ENCODE data around the gene KIF1B. TPM values are rescaled to one million over a fixed set of nuclear protein-coding genes. Genes with fewer than 3 reads are reported as not detected.
A peak's percentile ranks its signal among the peaks of the same experiment; 100 is the strongest.

KIF1B gene
- total RNA-seq, 5 donors from 2014 or later (not counting 1 experiment from before 2014, with no cell fraction given): 10.3 to 15.3 (median 13.8) TPM

- Histone ChIP-seq H3K36me3 (ENCODE audit: control insufficient read depth in 2 of 2, extremely low read depth in 1 of 2, insufficient read depth in 1 of 2, low read length in 1 of 2) (peaks cover 0 to 7% of the 10 kb centered on the region in 2 donors), H3K4me3 (ENCODE audit: control insufficient read depth in 1 of 2, extremely low read depth in 1 of 2, low read length in 1 of 2) (no peak overlapping the region), H3K4me1 (ENCODE audit: control insufficient read depth in 1 of 2, extremely low read depth in 1 of 2, insufficient read depth in 2 of 2, low read length in 2 of 2) (no peaks in the 10 kb centered on the region), H3K9me3 (no peaks in the 10 kb centered on the region), H3K27me3 (replicated peaks in 1 of 2; ENCODE audit: control insufficient read depth in 2 of 2, extremely low read depth in 1 of 2, insufficient read depth in 2 of 2, low read length in 1 of 2) (no peaks in the 10 kb centered on the region), H3K27ac (ENCODE audit: low read length) (no peak overlapping the region)
- no peak for ATAC-seq (replicated peaks in 1 of 4)
- no peak overlapping the region for H3K4me3 Mint-ChIP-seq
- peaks cover 41% of the 10 kb centered on the region for H3K36me3 Mint-ChIP-seq
- no peaks in the 10 kb centered on the region for H3K27me3 Mint-ChIP-seq
- WGBS (ENCODE audit: insufficient coverage): 95% methylated on average over 4 of the region's 6 CpGs
- ChIA-PET POLR2A (no interaction called here), CTCF (no interaction called here)
- no peak overlapping the region for H3K27ac Mint-ChIP-seq
- no peak for DNase-seq
- peaks cover 0 to 16% (median 2%) of the 10 kb centered on the region in 3 donors for H3K4me1 Mint-ChIP-seq
- H3K9me3 Mint-ChIP-seq: no peaks in the 10 kb centered on the region
Observed at GRCh38 chr1:10328180-10328963, 118.0 kb downstream of the KIF1B start.

DNA sequence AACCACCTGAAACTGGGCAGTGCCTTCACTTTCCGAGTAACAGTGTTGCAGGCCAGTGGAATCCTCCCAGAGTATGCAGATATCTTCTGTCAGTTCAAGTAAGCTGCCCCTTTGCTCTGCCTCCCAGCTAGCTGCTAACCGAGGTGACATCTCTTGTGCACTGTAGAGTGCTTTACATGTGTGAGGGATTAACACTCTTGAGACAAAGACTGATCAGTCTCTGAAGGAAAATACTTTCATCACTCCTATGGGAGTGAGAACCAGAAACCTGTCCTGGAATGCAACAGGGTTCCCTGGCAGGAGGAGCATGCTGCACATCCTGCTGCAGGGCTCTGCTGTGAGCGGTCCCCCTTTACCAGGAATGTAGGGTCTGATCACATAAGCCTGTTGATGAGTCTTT is 127.1 kb downstream of the KIF1B start:
- H3K27me3 ChIP-seq (replicated peaks in 1 of 2; ENCODE audit: control insufficient read depth in 2 of 2, extremely low read depth in 1 of 2, insufficient read depth in 2 of 2, low read length in 1 of 2): no peaks in the 10 kb centered on the region
- Mint-ChIP-seq H3K4me1 (no peaks in the 10 kb centered on the region), H3K9me3 (no peaks in the 10 kb centered on the region), H3K27me3 (no peaks in the 10 kb centered on the region), H3K27ac (no peak overlapping the region), H3K4me3 (no peak overlapping the region), H3K36me3 (peaks cover 55% of the 10 kb centered on the region)
- ATAC-seq (replicated peaks in 1 of 4) (no peak), DNase-seq (no peak)
- no peaks in the 10 kb centered on the region for H3K9me3 ChIP-seq
- H3K4me1 ChIP-seq (ENCODE audit: control insufficient read depth in 1 of 2, extremely low read depth in 1 of 2, insufficient read depth in 2 of 2, low read length in 2 of 2): no peaks in the 10 kb centered on the region
- no peak overlapping the region for H3K27ac ChIP-seq (ENCODE audit: low read length)
- ChIA-PET POLR2A (no interaction called here), CTCF (no interaction called here)
- H3K36me3 ChIP-seq (ENCODE audit: control insufficient read depth in 2 of 2, extremely low read depth in 1 of 2, insufficient read depth in 1 of 2, low read length in 1 of 2): peaks cover 7 to 22% of the 10 kb centered on the region in 2 donors
- 85% methylated on average over 2 of the region's 3 CpGs for WGBS (ENCODE audit: insufficient coverage)
- no peak overlapping the region for H3K4me3 ChIP-seq (ENCODE audit: control insufficient read depth in 1 of 2, extremely low read depth in 1 of 2, low read length in 1 of 2)

DNA sequence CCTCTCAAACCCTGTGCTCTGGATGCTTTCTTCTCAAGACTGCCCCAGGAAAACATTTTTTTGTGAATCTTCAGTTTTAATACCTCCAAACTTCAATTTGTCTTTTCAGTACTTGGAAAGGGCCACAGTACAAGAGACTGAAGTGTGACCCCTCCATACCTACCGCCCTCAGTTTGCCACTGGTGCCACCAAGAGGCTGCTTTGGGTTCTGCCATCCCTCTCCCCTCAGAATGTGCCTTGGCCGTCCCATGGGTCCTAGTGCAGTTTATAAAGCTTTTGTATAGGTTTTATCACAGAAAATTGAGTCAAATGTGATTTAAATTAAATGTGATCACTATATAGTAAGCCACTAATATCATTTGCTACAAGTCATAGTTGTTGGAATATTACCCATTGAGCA is 127.7 kb downstream of the KIF1B start:
- no peaks in the 10 kb centered on the region for H3K4me1 Mint-ChIP-seq
- DNase-seq: peak in 24 of 35 experiments; percentile 2 to 48 (median 10)
- H3K36me3 Mint-ChIP-seq: peaks cover 59% of the 10 kb centered on the region

GRCh38 chr1:10338611-10339010 is 128.2 kb downstream of the KIF1B start:
- no peaks in the 10 kb centered on the region for H3K4me1 ChIP-seq (ENCODE audit: control insufficient read depth in 1 of 2, extremely low read depth in 1 of 2, insufficient read depth in 2 of 2, low read length in 2 of 2)
- Mint-ChIP-seq H3K9me3 (no peaks in the 10 kb centered on the region), H3K27ac (no peak overlapping the region), H3K27me3 (no peaks in the 10 kb centered on the region), H3K4me1 (no peaks in the 10 kb centered on the region), H3K4me3 (no peak overlapping the region), H3K36me3 (peaks cover 61% of the 10 kb centered on the region)
- no peaks in the 10 kb centered on the region for H3K27me3 ChIP-seq (replicated peaks in 1 of 2; ENCODE audit: control insufficient read depth in 2 of 2, extremely low read depth in 1 of 2, insufficient read depth in 2 of 2, low read length in 1 of 2)
- H3K9me3 ChIP-seq: no peaks in the 10 kb centered on the region
- POLR2A ChIA-PET: no interaction called here
- no peak overlapping the region for H3K4me3 ChIP-seq (ENCODE audit: control insufficient read depth in 1 of 2, extremely low read depth in 1 of 2, low read length in 1 of 2)
- CTCF ChIA-PET: interaction anchor here in 1 of 2 donors (0.6 kb wide), 1 partner anchor 130 kb away, joined by 3 read pairs; no protein-coding TSS in a partner anchor
- no peak for DNase-seq
- ATAC-seq (replicated peaks in 1 of 4): no peak
- no peak overlapping the region for H3K27ac ChIP-seq (ENCODE audit: low read length)
- peaks cover 7 to 26% of the 10 kb centered on the region in 2 donors for H3K36me3 ChIP-seq (ENCODE audit: control insufficient read depth in 2 of 2, extremely low read depth in 1 of 2, insufficient read depth in 1 of 2, low read length in 1 of 2)
- 83% methylated on average over 2 of the region's 6 CpGs for WGBS (ENCODE audit: insufficient coverage)

More for the DNA sequence above, 127.7 kb downstream of the KIF1B start:
- Mint-ChIP-seq H3K27me3 (no peaks in the 10 kb centered on the region), H3K27ac (no peak overlapping the region), H3K9me3 (no peaks in the 10 kb centered on the region), H3K4me3 (no peak overlapping the region)
- Histone ChIP-seq H3K4me3 (ENCODE audit: control insufficient read depth in 1 of 2, extremely low read depth in 1 of 2, low read length in 1 of 2) (no peak overlapping the region), H3K27ac (ENCODE audit: low read length) (no peak overlapping the region), H3K27me3 (replicated peaks in 1 of 2; ENCODE audit: control insufficient read depth in 2 of 2, extremely low read depth in 1 of 2, insufficient read depth in 2 of 2, low read length in 1 of 2) (no peaks in the 10 kb centered on the region), H3K4me1 (ENCODE audit: control insufficient read depth in 1 of 2, extremely low read depth in 1 of 2, insufficient read depth in 2 of 2, low read length in 2 of 2) (no peaks in the 10 kb centered on the region), H3K36me3 (ENCODE audit: control insufficient read depth in 2 of 2, extremely low read depth in 1 of 2, insufficient read depth in 1 of 2, low read length in 1 of 2) (peaks cover 7 to 25% of the 10 kb centered on the region in 2 donors), H3K9me3 (no peaks in the 10 kb centered on the region)
- no CpG with 5 or more reads among the region's 2 CpGs for WGBS (ENCODE audit: insufficient coverage)
- ChIA-PET POLR2A (no interaction called here), CTCF (interaction anchor here in 1 of 2 donors (0.6 kb wide), 1 partner anchor 129 kb away, joined by 3 read pairs; no protein-coding TSS in a partner anchor)
- peak in 2 of 4 experiments; percentile 58 to 60 for ATAC-seq (replicated peaks in 1 of 4)

GRCh38 chr1:10339036-10339567 is 128.7 kb downstream of the KIF1B start:
- Histone ChIP-seq H3K9me3 (no peaks in the 10 kb centered on the region), H3K36me3 (ENCODE audit: control insufficient read depth in 2 of 2, extremely low read depth in 1 of 2, insufficient read depth in 1 of 2, low read length in 1 of 2) (peaks cover 7 to 29% of the 10 kb centered on the region in 2 donors), H3K27ac (ENCODE audit: low read length) (no peak overlapping the region), H3K4me1 (ENCODE audit: control insufficient read depth in 1 of 2, extremely low read depth in 1 of 2, insufficient read depth in 2 of 2, low read length in 2 of 2) (no peaks in the 10 kb centered on the region), H3K4me3 (ENCODE audit: control insufficient read depth in 1 of 2, extremely low read depth in 1 of 2, low read length in 1 of 2) (no peak overlapping the region), H3K27me3 (replicated peaks in 1 of 2; ENCODE audit: control insufficient read depth in 2 of 2, extremely low read depth in 1 of 2, insufficient read depth in 2 of 2, low read length in 1 of 2) (no peaks in the 10 kb centered on the region)
- H3K4me3 Mint-ChIP-seq: no peak overlapping the region
- POLR2A ChIA-PET: no interaction called here
- no peak overlapping the region for H3K27ac Mint-ChIP-seq
- no peaks in the 10 kb centered on the region for H3K4me1 Mint-ChIP-seq
- DNase-seq (no peak), ATAC-seq (replicated peaks in 1 of 4) (no peak)
- no peaks in the 10 kb centered on the region for H3K27me3 Mint-ChIP-seq
- peaks cover 65% of the 10 kb centered on the region for H3K36me3 Mint-ChIP-seq
- WGBS (ENCODE audit: insufficient coverage): no CpG with 5 or more reads among the region's 4 CpGs
- CTCF ChIA-PET: interaction anchor here in 1 of 2 donors (1.5 kb wide), 1 partner anchor 129 kb away, joined by 4 read pairs; no protein-coding TSS in a partner anchor
- H3K9me3 Mint-ChIP-seq: no peaks in the 10 kb centered on the region

- no peak overlapping the region for H3K4me3 Mint-ChIP-seq
- H3K27ac Mint-ChIP-seq: no peak overlapping the region
- no peaks in the 10 kb centered on the region for H3K4me1 ChIP-seq (ENCODE audit: control insufficient read depth in 1 of 2, extremely low read depth in 1 of 2, insufficient read depth in 2 of 2, low read length in 2 of 2)
- ChIA-PET CTCF (interaction anchor here in 1 of 2 donors (1.5 kb wide), 1 partner anchor 130 kb away, joined by 4 read pairs; no protein-coding TSS in a partner anchor), POLR2A (no interaction called here)
- no peaks in the 10 kb centered on the region for H3K9me3 ChIP-seq
- H3K4me1 Mint-ChIP-seq: no peaks in the 10 kb centered on the region
- no peak overlapping the region for H3K4me3 ChIP-seq (ENCODE audit: control insufficient read depth in 1 of 2, extremely low read depth in 1 of 2, low read length in 1 of 2)
- peaks cover 67% of the 10 kb centered on the region for H3K36me3 Mint-ChIP-seq
- H3K27me3 ChIP-seq (replicated peaks in 1 of 2; ENCODE audit: control insufficient read depth in 2 of 2, extremely low read depth in 1 of 2, insufficient read depth in 2 of 2, low read length in 1 of 2): no peaks in the 10 kb centered on the region
- no peak for DNase-seq
- no peak overlapping the region for H3K27ac ChIP-seq (ENCODE audit: low read length)
- H3K36me3 ChIP-seq (ENCODE audit: control insufficient read depth in 2 of 2, extremely low read depth in 1 of 2, insufficient read depth in 1 of 2, low read length in 1 of 2): peaks cover 7 to 28% of the 10 kb centered on the region in 2 donors
- H3K27me3 Mint-ChIP-seq: no peaks in the 10 kb centered on the region
- ATAC-seq (replicated peaks in 1 of 4): no peak
- H3K9me3 Mint-ChIP-seq: no peaks in the 10 kb centered on the region
- 90% methylated on average over 4 of the region's 5 CpGs for WGBS (ENCODE audit: insufficient coverage)
Observed at GRCh38 chr1:10339815-10340214, 129.4 kb downstream of the KIF1B start.
